RWPE2 (cell line): ENCODE measurements around the gene TAF15.

Experiments
- ATAC-seq: fragments of 200-7000 bp; cut with Tn5 transposase; 3 replicates; pipeline ENCODE4 v1.9.1; 2021; ENCODE audit warnings: low read depth
- DNase-seq: peaks from one replicate; pipeline ENCODE4 v3.0.0-alpha.2; 2020; ENCODE audit warnings: low spot score
- H3K27ac ChIP-seq: fragments of 450-650 bp; 2 replicates; pipeline ENCODE4 v1.5.1; 2017; ENCODE audit warnings: mild to moderate bottlenecking; ENCODE audit not compliant: poor library complexity, severe bottlenecking
- H3K27me3 ChIP-seq: fragments of 250-450 bp; sonication (Bioruptor Pico); 2 replicates; pipeline ENCODE4 v1.5.1; 2021; ENCODE audit warnings: mild to moderate bottlenecking, moderate library complexity; ENCODE audit not compliant: insufficient read depth, poor library complexity, severe bottlenecking
- H3K36me3 ChIP-seq: fragments of 250-450 bp; sonication (Bioruptor Pico); 2 replicates; pipeline ENCODE4 v1.5.1; 2020; ENCODE audit warnings: low read depth, mild to moderate bottlenecking, moderate library complexity
- H3K4me1 ChIP-seq: fragments of 250-450 bp; sonication (Bioruptor Pico); 2 replicates; pipeline ENCODE4 v1.5.1; 2021; ENCODE audit warnings: mild to moderate bottlenecking, moderate library complexity; ENCODE audit not compliant: insufficient read depth, poor library complexity, severe bottlenecking
- H3K4me3 ChIP-seq: fragments of 250-450 bp; sonication (Bioruptor Pico); 2 replicates; pipeline ENCODE4 v1.5.1; 2021; ENCODE audit warnings: mild to moderate bottlenecking, moderate library complexity; ENCODE audit not compliant: severe bottlenecking
- H3K9me3 ChIP-seq: fragments of 250-450 bp; sonication (Bioruptor Pico); 2 replicates; pipeline ENCODE4 v1.5.1; 2021; ENCODE audit warnings: mild to moderate bottlenecking, moderate library complexity; ENCODE audit not compliant: severe bottlenecking
- CTCF ChIP-seq: fragments of 450-650 bp; IDR thresholded peaks from one replicate; pipeline ENCODE4 v1.5.1; 2017; ENCODE audit warnings: mild to moderate bottlenecking, moderate library complexity; ENCODE audit not compliant: poor library complexity, severe bottlenecking

The TAF15 gene

GRCh38 chr17:35808962-35809854, at the start of gene TAF15:
TSS of gene TAF15 (plus strand) at chr17:35809484. CDS start at chr17:35809570, 86 bp downstream.
- peak within 1 kb of the TSS; percentile 65 for H3K4me3 ChIP-seq
- ATAC-seq = peak; percentile 93
- peaks cover 40% of the 10 kb centered on the region for H3K36me3 ChIP-seq
- peak; percentile 96 for DNase-seq
- TF ChIP-seq CTCF = peak; percentile 91
- H3K4me1 ChIP-seq = peaks cover 28% of the 10 kb centered on the region
- H3K9me3 ChIP-seq = no peaks in the 10 kb centered on the region
- H3K27me3 ChIP-seq = no peaks in the 10 kb centered on the region
- H3K27ac ChIP-seq = peak within 1 kb of the TSS; percentile 73

GRCh38 chr17:35760587-35760986, 48.7 kb upstream of the TAF15 start, which contains the start of gene C17orf50:
TSS of gene C17orf50 (plus strand) at chr17:35760887. CDS start at chr17:35760942, 55 bp downstream.
- no peak for TF ChIP-seq CTCF
- H3K4me1 ChIP-seq = no peaks in the 10 kb centered on the region
- H3K27me3 ChIP-seq = no peaks in the 10 kb centered on the region
- no peaks in the 10 kb centered on the region for H3K9me3 ChIP-seq
- no peaks in the 10 kb centered on the region for H3K36me3 ChIP-seq
- DNase-seq (no peak), ATAC-seq (no peak)
- H3K4me3 ChIP-seq = no peak within 1 kb of the TSS
- H3K27ac ChIP-seq = no peak within 1 kb of the TSS

- no peaks in the 10 kb centered on the region for H3K4me1 ChIP-seq
- ATAC-seq (no peak), DNase-seq (no peak)
- H3K27me3 ChIP-seq = no peaks in the 10 kb centered on the region
- no peak overlapping the region for H3K27ac ChIP-seq
- H3K36me3 ChIP-seq = no peaks in the 10 kb centered on the region
- H3K4me3 ChIP-seq = no peak overlapping the region
- no peaks in the 10 kb centered on the region for H3K9me3 ChIP-seq
- no peak for TF ChIP-seq CTCF
These were observed 47.7 kb upstream of the TAF15 start for GRCh38 chr17:35761601-35762000.

- Histone ChIP-seq H3K27me3 (no peaks in the 10 kb centered on the region), H3K4me1 (no peaks in the 10 kb centered on the region), H3K27ac (no peak overlapping the region), H3K4me3 (peak overlapping the region; percentile 23), H3K36me3 (no peaks in the 10 kb centered on the region), H3K9me3 (no peaks in the 10 kb centered on the region)
- no peak for TF ChIP-seq CTCF
- ATAC-seq = no peak
- no peak for DNase-seq
These were observed 45.5 kb upstream of the TAF15 start for GRCh38 chr17:35763767-35764122.
